ENCODE measurements around the gene USP37.
A peak's percentile ranks its signal among the peaks of the same experiment; 100 is the strongest.

Gene USP37

GRCh38 chr2:218568190-218569037, at the start of gene USP37, which contains the start of gene CNOT9:
USP37 (minus strand) TSS chr2:218568351; CDS start chr2:218558653, 9,698 bp downstream.
CNOT9 (plus strand) TSS chr2:218568839; CDS start chr2:218568955, 116 bp downstream.
- TF ChIP-seq JUND (IDR thresholded peaks at IDR 0.05; ENCODE audit: low read depth): no peak
- in situ Hi-C loops (cut with HindIII; ENCODE audit: low pct_unique_long_range_greater_than_20kb, low sequenced_read_pairs): no loop called here
- DNase-seq (ENCODE audit: low read depth in 1 of 2, low spot score in 1 of 2): peak; percentile 86 to 97

GRCh38 chr2:218615868-218616315, 47.7 kb upstream of the USP37 start:
- in situ Hi-C loops (cut with HindIII; ENCODE audit: low pct_unique_long_range_greater_than_20kb, low sequenced_read_pairs): no loop called here
- TF ChIP-seq JUND (IDR thresholded peaks at IDR 0.05; ENCODE audit: low read depth): no peak
- DNase-seq (ENCODE audit: low read depth in 1 of 2, low spot score in 1 of 2): no peak

GRCh38 chr2:218607436-218608115, 39.4 kb upstream of the USP37 start, which contains the start of gene PLCD4:
PLCD4 (plus strand) TSS chr2:218607899; CDS start chr2:218615740, 7,841 bp downstream.
- in situ Hi-C loops (cut with HindIII; ENCODE audit: low pct_unique_long_range_greater_than_20kb, low sequenced_read_pairs): no loop called here
- TF ChIP-seq JUND (IDR thresholded peaks at IDR 0.05; ENCODE audit: low read depth): no peak
- peak; percentile 16 to 64 for DNase-seq (ENCODE audit: low read depth in 1 of 2, low spot score in 1 of 2)

GRCh38 chr2:218605432-218605831, 37.3 kb upstream of the USP37 start:
- no peak for DNase-seq (ENCODE audit: low read depth in 1 of 2, low spot score in 1 of 2)
- in situ Hi-C loops (cut with HindIII; ENCODE audit: low pct_unique_long_range_greater_than_20kb, low sequenced_read_pairs): no loop called here
- TF ChIP-seq JUND (IDR thresholded peaks at IDR 0.05; ENCODE audit: low read depth): no peak

GRCh38 chr2:218585541-218585940, 17.4 kb upstream of the USP37 start:
- DNase-seq (ENCODE audit: low read depth in 1 of 2, low spot score in 1 of 2): no peak
- in situ Hi-C loops (cut with HindIII; ENCODE audit: low pct_unique_long_range_greater_than_20kb, low sequenced_read_pairs): no loop called here
- TF ChIP-seq JUND (IDR thresholded peaks at IDR 0.05; ENCODE audit: low read depth): no peak

- in situ Hi-C loops (cut with HindIII; ENCODE audit: low pct_unique_long_range_greater_than_20kb, low sequenced_read_pairs): no loop called here
- TF ChIP-seq JUND (IDR thresholded peaks at IDR 0.05; ENCODE audit: low read depth): no peak
- DNase-seq (ENCODE audit: low read depth in 1 of 2, low spot score in 1 of 2): no peak
Observed at GRCh38 chr2:218583983-218584850, 16.1 kb upstream of the USP37 start.

- no peak for DNase-seq (ENCODE audit: low read depth in 1 of 2, low spot score in 1 of 2)
- no peak for TF ChIP-seq JUND (IDR thresholded peaks at IDR 0.05; ENCODE audit: low read depth)
- in situ Hi-C loops (cut with HindIII; ENCODE audit: low pct_unique_long_range_greater_than_20kb, low sequenced_read_pairs): no loop called here
Observed at GRCh38 chr2:218582076-218582475, 13.9 kb upstream of the USP37 start.

- no peak for TF ChIP-seq JUND (IDR thresholded peaks at IDR 0.05; ENCODE audit: low read depth)
- DNase-seq (ENCODE audit: low read depth in 1 of 2, low spot score in 1 of 2): no peak
- in situ Hi-C loops (cut with HindIII; ENCODE audit: low pct_unique_long_range_greater_than_20kb, low sequenced_read_pairs): no loop called here
Observed at GRCh38 chr2:218578272-218578877, 10.2 kb upstream of the USP37 start.

- no peak for TF ChIP-seq JUND (IDR thresholded peaks at IDR 0.05; ENCODE audit: low read depth)
- in situ Hi-C loops (cut with HindIII; ENCODE audit: low pct_unique_long_range_greater_than_20kb, low sequenced_read_pairs): no loop called here
- DNase-seq (ENCODE audit: low read depth in 1 of 2, low spot score in 1 of 2): no peak
Observed at GRCh38 chr2:218577482-218578220, 9.5 kb upstream of the USP37 start.

- in situ Hi-C loops (cut with HindIII; ENCODE audit: low pct_unique_long_range_greater_than_20kb, low sequenced_read_pairs): no loop called here
- DNase-seq (ENCODE audit: low read depth in 1 of 2, low spot score in 1 of 2): no peak
- TF ChIP-seq JUND (IDR thresholded peaks at IDR 0.05; ENCODE audit: low read depth): no peak
Observed at GRCh38 chr2:218576854-218577253, 8.7 kb upstream of the USP37 start.

- no peak for DNase-seq (ENCODE audit: low read depth in 1 of 2, low spot score in 1 of 2)
- in situ Hi-C loops (cut with HindIII; ENCODE audit: low pct_unique_long_range_greater_than_20kb, low sequenced_read_pairs): no loop called here
- no peak for TF ChIP-seq JUND (IDR thresholded peaks at IDR 0.05; ENCODE audit: low read depth)
Observed at GRCh38 chr2:218570850-218571249, 2.7 kb upstream of the USP37 start.
